GM12874 (cell line): ENCODE results near the gene SCN4B.

Source experiments
- CTCF ChIP-seq: IDR thresholded peaks from 2 replicates; pipeline ENCODE4 v1.5.1; 2011; ENCODE audit warnings: low read depth, mild to moderate bottlenecking, control low read depth, low read length, moderate library complexity; ENCODE audit not compliant: insufficient read depth

SCN4B gene

GRCh38 chr11:118163494-118163893 lies 10.9 kb upstream of the SCN4B start:
- TF ChIP-seq CTCF: no peak

- no peak for TF ChIP-seq CTCF
Measured at GRCh38 chr11:118162846-118163245, 10.2 kb upstream of the SCN4B start.

GRCh38 chr11:118161786-118162185 lies 9.2 kb upstream of the SCN4B start:
- TF ChIP-seq CTCF: no peak

- TF ChIP-seq CTCF: no peak
Measured at GRCh38 chr11:118157186-118157895, 4.7 kb upstream of the SCN4B start.

GRCh38 chr11:118156531-118157185 lies 4.0 kb upstream of the SCN4B start:
- no peak for TF ChIP-seq CTCF

GRCh38 chr11:118155776-118156530 lies 3.3 kb upstream of the SCN4B start:
- TF ChIP-seq CTCF: no peak

GRCh38 chr11:118154641-118155040 lies 2.0 kb upstream of the SCN4B start:
- no peak for TF ChIP-seq CTCF
